OCI-LY3 (cell line): ENCODE measurements around the gene UROC1.

Source experiments
- H2AFZ ChIP-seq: fragments of 200-600, 300-600 bp; shearing (Covaris generic); 2 replicates; pipeline ENCODE4 v1.6.0; 2014; ENCODE audit warnings: antibody characterized with exemption, low read depth, low read length
- H3K27ac ChIP-seq: fragments of 200-600, 300-600 bp; sonication (generic); 2 replicates; pipeline ENCODE4 v1.5.1; 2014; ENCODE audit warnings: mild to moderate bottlenecking, low read length, moderate library complexity, mixed read lengths
- H3K27me3 ChIP-seq: fragments of 200-600, 300-600 bp; sonication (generic); 2 replicates; pipeline ENCODE4 v1.6.1; 2014; ENCODE audit warnings: low read depth, low read length, mixed read lengths
- H3K36me3 ChIP-seq: fragments of 200-600, 300-600 bp; sonication (generic); replicated peaks from 2 replicates; pipeline ENCODE3; 2014; ENCODE audit warnings: low read depth, low read length, mixed read lengths
- H3K4me1 ChIP-seq: fragments of 300-600, 200-600 bp; sonication (generic); 2 replicates; pipeline ENCODE4 v1.6.1; 2014; ENCODE audit warnings: low read length, mixed read lengths
- H3K4me2 ChIP-seq: fragments of 200-600, 300-600 bp; sonication (generic); 2 replicates; pipeline ENCODE4 v1.6.1; 2014; ENCODE audit warnings: low read length, mixed read lengths
- H3K4me3 ChIP-seq: fragments of 300-600, 200-600 bp; sonication (generic); 2 replicates; pipeline ENCODE4 v1.5.1; 2014; ENCODE audit warnings: antibody characterized with exemption, mild to moderate bottlenecking, low read length, moderate library complexity
- H3K79me2 ChIP-seq: fragments of 300-600, 200-600 bp; shearing (Covaris generic); 2 replicates; pipeline ENCODE4 v1.6.1; 2014; ENCODE audit warnings: mild to moderate bottlenecking, low read length, mixed read lengths
- H3K9ac ChIP-seq: fragments of 300-600, 200-600 bp; shearing (Covaris generic); 2 replicates; pipeline ENCODE4 v1.6.0; 2014; ENCODE audit warnings: mild to moderate bottlenecking, low read length, moderate library complexity
- H3K9me3 ChIP-seq: fragments of 200-600, 300-600 bp; shearing (Covaris generic); 2 replicates; pipeline ENCODE4 v1.6.1; 2014; ENCODE audit warnings: low read length, mixed read lengths; ENCODE audit not compliant: insufficient read depth
- H4K20me1 ChIP-seq: fragments of 200-600, 300-600 bp; sonication (generic); 2 replicates; pipeline ENCODE4 v1.6.1; 2016; ENCODE audit warnings: low read length, mixed read lengths; ENCODE audit not compliant: insufficient read depth
- EZH2phosphoT487 ChIP-seq: fragments of 200-600 bp; shearing (Covaris generic); IDR thresholded peaks from 2 replicates; pipeline ENCODE4 v1.6.1; 2018; ENCODE audit warnings: antibody characterized with exemption, mixed run types, low read depth
- TF ChIP-seq, protein P1 (sequence below): fragments of 200-600, 300-600 bp; sonication (generic); IDR thresholded peaks from 2 replicates; pipeline ENCODE4 v1.5.1; 2014; ENCODE audit warnings: antibody characterized with exemption, low read length, low read depth

UROC1 gene

DNA sequence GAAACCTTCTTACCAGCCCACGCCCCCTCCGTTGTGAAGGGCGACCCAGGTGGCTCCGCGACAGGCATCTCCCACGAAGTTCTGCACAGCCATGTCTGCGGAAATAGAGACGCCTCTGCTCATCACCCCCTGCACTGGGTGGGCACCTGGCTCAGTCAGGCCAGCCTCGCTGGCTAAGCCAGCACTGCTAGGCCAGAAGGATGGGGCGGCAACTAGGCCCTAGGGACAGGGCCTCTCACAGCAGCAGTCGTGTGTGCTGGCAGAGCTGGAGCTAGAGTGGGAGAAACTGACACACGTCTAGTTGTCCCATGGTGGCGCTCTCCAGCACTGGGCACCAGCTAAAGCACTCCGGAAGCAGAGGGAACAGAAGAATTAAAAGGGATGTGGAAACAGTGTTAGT lies 29.4 kb downstream of the UROC1 start:
- TF ChIP-seq, protein P1, sequence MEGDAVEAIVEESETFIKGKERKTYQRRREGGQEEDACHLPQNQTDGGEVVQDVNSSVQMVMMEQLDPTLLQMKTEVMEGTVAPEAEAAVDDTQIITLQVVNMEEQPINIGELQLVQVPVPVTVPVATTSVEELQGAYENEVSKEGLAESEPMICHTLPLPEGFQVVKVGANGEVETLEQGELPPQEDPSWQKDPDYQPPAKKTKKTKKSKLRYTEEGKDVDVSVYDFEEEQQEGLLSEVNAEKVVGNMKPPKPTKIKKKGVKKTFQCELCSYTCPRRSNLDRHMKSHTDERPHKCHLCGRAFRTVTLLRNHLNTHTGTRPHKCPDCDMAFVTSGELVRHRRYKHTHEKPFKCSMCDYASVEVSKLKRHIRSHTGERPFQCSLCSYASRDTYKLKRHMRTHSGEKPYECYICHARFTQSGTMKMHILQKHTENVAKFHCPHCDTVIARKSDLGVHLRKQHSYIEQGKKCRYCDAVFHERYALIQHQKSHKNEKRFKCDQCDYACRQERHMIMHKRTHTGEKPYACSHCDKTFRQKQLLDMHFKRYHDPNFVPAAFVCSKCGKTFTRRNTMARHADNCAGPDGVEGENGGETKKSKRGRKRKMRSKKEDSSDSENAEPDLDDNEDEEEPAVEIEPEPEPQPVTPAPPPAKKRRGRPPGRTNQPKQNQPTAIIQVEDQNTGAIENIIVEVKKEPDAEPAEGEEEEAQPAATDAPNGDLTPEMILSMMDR: no peak
- no peak for TF ChIP-seq EZH2phosphoT487
- H3K9ac ChIP-seq: no peak overlapping the region

DNA sequence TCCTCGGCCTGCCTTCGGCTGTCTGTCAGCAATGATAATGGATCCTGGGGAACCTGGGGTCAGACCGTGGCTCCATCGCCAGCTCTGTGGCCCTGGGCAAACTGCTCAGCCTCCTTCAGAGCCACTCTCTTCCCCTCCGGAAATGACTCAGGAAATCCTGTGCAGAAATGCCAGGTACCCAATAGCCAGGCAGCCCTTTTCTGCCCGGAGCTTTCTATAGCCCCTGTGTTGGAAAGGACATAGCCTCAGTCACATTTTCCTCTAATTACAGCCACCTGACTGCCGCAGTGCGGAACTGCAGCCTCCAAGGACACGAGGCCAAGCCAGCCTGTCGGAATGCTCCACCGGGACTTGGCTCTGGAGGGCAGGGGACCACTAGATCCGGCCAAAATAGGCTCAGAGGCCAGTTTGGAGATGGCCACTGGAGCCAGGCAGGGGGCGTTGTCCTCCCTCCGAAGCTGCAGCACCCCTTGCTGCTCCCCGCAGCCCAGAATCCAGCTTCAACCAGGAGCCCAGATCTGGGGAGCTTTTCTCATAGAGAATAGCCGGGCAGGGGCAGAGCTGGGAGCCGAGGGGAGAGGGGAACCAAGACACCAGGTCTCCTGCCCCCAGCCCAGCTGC lies 30.3 kb downstream of the UROC1 start:
- Histone ChIP-seq H3K4me2 (no peak overlapping the region), H3K4me3 (no peak overlapping the region), H3K27ac (no peak overlapping the region), H3K9me3 (no peaks in the 10 kb centered on the region), H3K9ac (no peak overlapping the region), H3K36me3 (no peaks in the 10 kb centered on the region), H2AFZ (no peak overlapping the region), H3K79me2 (no peaks in the 10 kb centered on the region), H3K27me3 (no peaks in the 10 kb centered on the region), H4K20me1 (no peaks in the 10 kb centered on the region), H3K4me1 (no peaks in the 10 kb centered on the region)
- TF ChIP-seq, protein P1: no peak
- TF ChIP-seq EZH2phosphoT487: no peak

More for the DNA sequence above, 29.4 kb downstream of the UROC1 start:
- Histone ChIP-seq H3K4me2 (no peak overlapping the region), H3K4me3 (no peak overlapping the region), H3K4me1 (no peaks in the 10 kb centered on the region), H4K20me1 (no peaks in the 10 kb centered on the region), H3K36me3 (no peaks in the 10 kb centered on the region), H3K9me3 (no peaks in the 10 kb centered on the region), H3K79me2 (no peaks in the 10 kb centered on the region), H3K27me3 (no peaks in the 10 kb centered on the region; the same call in 1 of the 2 replicates), H2AFZ (no peak overlapping the region), H3K27ac (no peak overlapping the region)

DNA sequence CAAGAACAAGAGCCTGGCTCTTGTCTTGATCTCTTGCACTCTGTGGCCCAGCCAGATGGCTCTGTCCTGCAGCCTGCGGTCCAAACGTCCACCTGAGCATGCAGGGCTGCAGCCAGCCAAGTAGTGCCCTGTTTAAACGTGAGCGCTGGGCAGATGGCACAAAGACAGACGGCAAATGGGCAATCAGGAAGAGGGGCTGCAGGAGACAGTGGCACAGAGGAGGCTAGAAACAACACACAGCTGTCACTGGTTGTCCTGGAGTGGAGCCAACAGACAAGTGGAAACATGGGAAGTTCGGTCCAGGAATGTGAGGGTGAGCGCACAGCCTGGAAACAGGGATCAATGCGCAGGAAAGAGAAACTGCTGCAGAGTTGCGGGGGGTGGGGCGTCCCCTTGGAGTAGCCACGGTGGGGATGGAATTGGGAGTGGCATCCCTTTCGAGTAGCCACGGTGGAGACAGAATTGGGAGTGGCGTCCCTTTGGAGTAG lies 31.2 kb downstream of the UROC1 start:
- H3K9ac ChIP-seq: no peak overlapping the region
- H3K4me1 ChIP-seq: no peaks in the 10 kb centered on the region
- no peak overlapping the region for H2AFZ ChIP-seq

DNA sequence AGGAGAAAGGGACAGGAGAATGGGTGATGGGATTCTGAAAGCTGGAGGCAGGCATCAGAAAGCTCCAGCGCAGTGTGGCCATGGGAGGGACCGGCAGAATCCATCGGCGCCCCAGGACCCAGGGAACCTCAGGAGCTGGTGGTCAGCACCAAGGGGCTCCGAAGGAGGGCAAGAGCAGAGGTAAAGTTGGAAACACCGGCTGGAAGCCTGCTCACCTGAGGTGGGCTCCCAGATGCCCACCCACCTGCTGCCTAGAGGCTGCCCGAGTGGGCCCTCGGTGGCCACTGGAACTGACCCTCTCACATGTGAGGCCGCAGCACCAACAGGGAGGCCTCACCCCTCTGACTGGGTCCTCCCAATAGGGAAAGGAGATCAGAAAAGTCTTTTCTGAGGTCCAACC lies 31.6 kb downstream of the UROC1 start:
- Histone ChIP-seq H3K9ac (no peak overlapping the region), H3K9me3 (no peaks in the 10 kb centered on the region), H3K27ac (no peak overlapping the region), H2AFZ (no peak overlapping the region), H3K36me3 (no peaks in the 10 kb centered on the region), H3K27me3 (no peaks in the 10 kb centered on the region), H3K4me2 (no peak overlapping the region), H3K79me2 (no peaks in the 10 kb centered on the region), H3K4me3 (no peak overlapping the region), H3K4me1 (no peaks in the 10 kb centered on the region), H4K20me1 (no peaks in the 10 kb centered on the region)
- TF ChIP-seq, protein P1: no peak
- TF ChIP-seq EZH2phosphoT487: no peak

More for the DNA sequence above, 31.2 kb downstream of the UROC1 start:
- Histone ChIP-seq H3K9me3 (no peaks in the 10 kb centered on the region), H3K79me2 (no peaks in the 10 kb centered on the region), H3K27me3 (no peaks in the 10 kb centered on the region), H3K36me3 (no peaks in the 10 kb centered on the region), H3K4me3 (no peak overlapping the region), H4K20me1 (no peaks in the 10 kb centered on the region), H3K27ac (no peak overlapping the region), H3K4me2 (no peak overlapping the region)
- TF ChIP-seq, protein P1: no peak
